HCT116 (cell line): Measurements from ENCODE around the gene SYNJ2. TPM values are rescaled to one million over a fixed set of nuclear protein-coding genes. Genes with fewer than 3 reads are reported as not detected.

Source experiments
- ATAC-seq: fragments of 200-7000 bp; cut with Tn5 transposase; 2 replicates; pipeline ENCODE4 v1.9.1; 2020; ENCODE audit warnings: mild to moderate bottlenecking, moderate library complexity
- BruUV-seq: library from RNA; stranded (reverse); fragments of 400-500 nt; replicated peaks from 2 replicates; lab custom pipeline; 2021; lab: Mats Ljungman, UMichigan
- CTCF ChIA-PET: fragments of 300-600 bp; sonication (Branson Sonifier 250); formaldehyde crosslinking; loops from one replicate; lab custom pipeline; 2021; ENCODE audit warnings: antibody characterized with exemption; lab: Charles Lee
- POLR2A ChIA-PET: fragments of 300-600, 350-600 bp; sonication (Branson Sonifier 250); formaldehyde crosslinking; loops from one replicate; lab custom pipeline; 2021; ENCODE audit warnings: antibody characterized with exemption; lab: Charles Lee
- RAD21 ChIA-PET, 2 experiments: fragments of 300-600 bp; sonication (Branson Sonifier 250); formaldehyde crosslinking; loops; one replicate each; lab custom pipeline; 2023; ENCODE audit warnings: low total read pairs in 2 of 2; ENCODE audit not compliant: uncharacterized antibody in 2 of 2, unreplicated experiment in 2 of 2, low non-redundant PET in 1 of 2; lab: Charles Lee
- DNase-seq: peaks from one replicate; pipeline ENCODE4 v3.0.0-alpha.2; 2010; ENCODE audit warnings: low read depth, low spot score
- H2AFZ ChIP-seq: fragments of 200-600 bp; shearing (Covaris generic), sonication (generic); 2 replicates; pipeline ENCODE4 v1.6.1; 2017; ENCODE audit warnings: low read depth, mixed run types, mixed read lengths, antibody characterized with exemption, low read length; ENCODE audit not compliant: poor library complexity, severe bottlenecking
- H3K27ac ChIP-seq: 2 replicates; pipeline ENCODE4 v1.5.1; 2012; ENCODE audit warnings: low read depth, low read length
- H3K27me3 ChIP-seq: fragments of 200-600 bp; sonication (generic); 2 replicates; pipeline ENCODE4 v1.6.1; 2016; ENCODE audit warnings: mixed run types, low read length, mixed read lengths; ENCODE audit not compliant: insufficient read depth
- H3K36me3 ChIP-seq, 2 experiments: fragments of 200-500 bp in 1 of 2; fragments of 200-600 bp in 1 of 2; sonication (Bioruptor generic) in 1 of 2; sonication (generic) in 1 of 2; 2 replicates each; pipeline versions ENCODE4 v1.5.1 to v1.6.1; 2014 to 2016; ENCODE audit warnings: low read length in 2 of 2, inconsistent platforms in 1 of 2, mixed read lengths in 1 of 2, mixed run types in 1 of 2; ENCODE audit not compliant: insufficient read depth in 2 of 2, control insufficient read depth in 1 of 2
- H3K4me1 ChIP-seq, 2 experiments: fragments of 200-600 bp in 1 of 2; sonication (generic) in 1 of 2; 2 replicates each; pipeline versions ENCODE4 v1.5.1 to v1.6.1; 2012 to 2017; ENCODE audit warnings: low read length in 2 of 2, inconsistent platforms in 1 of 2, mild to moderate bottlenecking in 1 of 2, mixed read lengths in 1 of 2, mixed run types in 1 of 2, moderate library complexity in 1 of 2; ENCODE audit not compliant: insufficient read depth in 2 of 2, control insufficient read depth in 1 of 2
- H3K4me2 ChIP-seq: fragments of 200-600 bp; sonication (generic); 2 replicates; pipeline ENCODE4 v1.6.1; 2017; ENCODE audit warnings: mixed run types, low read length, mixed read lengths
- H3K4me3 ChIP-seq, 2 experiments: fragments of 200-600 bp in 1 of 2; sonication (generic) in 1 of 2; replicated peaks in 1 of 2; 2 replicates each; pipeline ENCODE4 v1.5.1; 2011 to 2016; ENCODE audit warnings: low read length in 2 of 2, control low read depth in 1 of 2, low read depth in 1 of 2, mild to moderate bottlenecking in 1 of 2, mixed read lengths in 1 of 2, mixed run types in 1 of 2
- H3K79me2 ChIP-seq: fragments of 200-600 bp; sonication (generic); 2 replicates; pipeline ENCODE4 v1.6.1; 2017; ENCODE audit warnings: mild to moderate bottlenecking, mixed run types, low read length, moderate library complexity, mixed read lengths; ENCODE audit not compliant: insufficient read depth
- H3K9ac ChIP-seq: fragments of 200-600 bp; sonication (generic); 2 replicates; pipeline ENCODE4 v1.6.1; 2016; ENCODE audit warnings: low read length, mixed read lengths
- H3K9me2 ChIP-seq: fragments of 200-600 bp; sonication (generic), shearing (Covaris generic); 2 replicates; pipeline ENCODE4 v1.6.1; 2017; ENCODE audit warnings: mixed run types, mild to moderate bottlenecking, moderate library complexity; ENCODE audit not compliant: insufficient read depth
- H3K9me3 ChIP-seq, 2 experiments: fragments of 200-500 bp in 1 of 2; fragments of 200-600 bp in 1 of 2; sonication (Bioruptor generic) in 1 of 2; sonication (generic) in 1 of 2; 2 replicates each; pipeline ENCODE4 v1.6.1; 2014 to 2017; ENCODE audit warnings: low read length in 2 of 2, mixed read lengths in 2 of 2, inconsistent platforms in 1 of 2, low read depth in 1 of 2, mild to moderate bottlenecking in 1 of 2, mixed run types in 1 of 2, moderate library complexity in 1 of 2; ENCODE audit not compliant: control insufficient read depth in 1 of 2, insufficient read depth in 1 of 2
- H4K20me1 ChIP-seq: fragments of 200-600 bp; sonication (generic), shearing (Covaris generic); 2 replicates; pipeline ENCODE4 v1.6.1; 2017; ENCODE audit warnings: mixed run types, mild to moderate bottlenecking, moderate library complexity; ENCODE audit not compliant: insufficient read depth
- CBX3 ChIP-seq: IDR thresholded peaks from 2 replicates; pipeline ENCODE4 v1.6.1; 2012; ENCODE audit warnings: low read depth
- EGR1 ChIP-seq: IDR thresholded peaks from 2 replicates; pipeline ENCODE4 v1.6.1; 2012; ENCODE audit warnings: low read depth
- EZH2 ChIP-seq: fragments of 200-600 bp; sonication (generic); IDR thresholded peaks from 2 replicates; pipeline ENCODE4 v1.6.1; 2017; ENCODE audit warnings: antibody characterized with exemption, mixed run types
- EZH2phosphoT487 ChIP-seq: fragments of 200-600 bp; IDR thresholded peaks from 2 replicates; pipeline ENCODE4 v1.6.1; 2018; ENCODE audit warnings: antibody characterized with exemption, borderline replicate concordance
- MAX ChIP-seq: IDR thresholded peaks from 2 replicates; pipeline ENCODE4 v1.6.1; 2012
- POLR2A ChIP-seq: IDR thresholded peaks from 2 replicates; pipeline ENCODE4 v1.7.0; 2011; ENCODE audit warnings: borderline replicate concordance; ENCODE audit not compliant: insufficient read depth, insufficient read length; ENCODE audit errors: extremely low read depth
- SIN3A ChIP-seq: IDR thresholded peaks from 2 replicates; pipeline ENCODE4 v1.6.1; 2012; ENCODE audit warnings: low read depth
- TCF7L2 ChIP-seq: IDR thresholded peaks from 2 replicates; pipeline ENCODE4 v1.7.0; 2011; ENCODE audit warnings: borderline replicate concordance, inconsistent platforms; ENCODE audit not compliant: insufficient read depth, insufficient read length; ENCODE audit errors: extremely low read depth
- ZFX ChIP-seq: fragments of 450-650 bp; IDR thresholded peaks from 2 replicates; pipeline ENCODE4 v1.6.1; 2017
- intact Hi-C: fragments of 100-400 bp; cut with micrococcal nuclease; formaldehyde crosslinking; loops from 2 replicates; pipeline ENCODE4 v1.10.0; 2022
- total RNA-seq: library from RNA; stranded (reverse); gene quantifications from one replicate; pipeline ENCODE4 v1.2.1, GENCODE V29; 2021; ENCODE audit not compliant: unreplicated experiment

SYNJ2 gene
- total RNA-seq, 1 experiment from 2014 or later, result 23.9 TPM

GRCh38 chr6:157981132-157981394 lies 600 bp upstream of the SYNJ2 start:
- ChIA-PET POLR2A (no interaction called here), CTCF (no interaction called here), RAD21 (no interaction called here)
- Histone ChIP-seq H3K9me2 (no peaks in the 10 kb centered on the region), H3K79me2 (peaks cover 41% of the 10 kb centered on the region), H4K20me1 (no peaks in the 10 kb centered on the region), H2AFZ (no peak overlapping the region), H3K4me2 (peak overlapping the region; percentile 76), H3K4me1 (peaks cover 10 to 42% of the 10 kb centered on the region in 2 experiments; a peak in 3 of 4 replicates), H3K9me3 (no peaks in the 10 kb centered on the region), H3K27ac (peak overlapping the region; percentile 55; the same call in 1 of the 2 replicates), H3K36me3 (no peaks in the 10 kb centered on the region), H3K9ac (peak overlapping the region; percentile 89), H3K27me3 (no peaks in the 10 kb centered on the region), H3K4me3 (peak overlapping the region; percentile 63 to 76)
- ATAC-seq (no peak), DNase-seq (no peak)
- intact Hi-C loops, result loop anchor here (1.0 to 5.0 kb wide), 2 partner anchors 91 to 219 kb away; no protein-coding TSS in a partner anchor
- TF ChIP-seq SIN3A (no peak), TCF7L2 (no peak), EZH2phosphoT487 (no peak), MAX (no peak), CBX3 (no peak), EGR1 (no peak), POLR2A (no peak)
- BruUV-seq, result TSS peak; percentile 36

GRCh38 chr6:157982102-157982562 lies 469 bp downstream of the SYNJ2 start:
- ATAC-seq, result peak; percentile 32
- ChIA-PET POLR2A (no interaction called here), CTCF (interaction anchor here (1.0 to 1.1 kb wide), 2 partner anchors 44 to 79 kb away, joined by 4 read pairs; no protein-coding TSS in a partner anchor), RAD21 (no interaction called here)
- Histone ChIP-seq H3K9ac (peak overlapping the region; percentile 89), H3K79me2 (peaks cover 51% of the 10 kb centered on the region), H3K27ac (peak overlapping the region; percentile 55; the same call in 1 of the 2 replicates), H3K4me3 (peak overlapping the region; percentile 63 to 76), H3K4me1 (peaks cover 15 to 47% of the 10 kb centered on the region in 2 experiments; a peak in 3 of 4 replicates), H3K4me2 (peak overlapping the region; percentile 76), H3K27me3 (no peaks in the 10 kb centered on the region), H4K20me1 (no peaks in the 10 kb centered on the region), H3K36me3 (no peaks in the 10 kb centered on the region), H2AFZ (no peak overlapping the region), H3K9me2 (no peaks in the 10 kb centered on the region), H3K9me3 (no peaks in the 10 kb centered on the region)
- TF ChIP-seq EZH2, result no peak
- TF ChIP-seq TCF7L2, result no peak
- 0 out of 2 replicates have a peak, but pooled peaks have one; percentile 24 for TF ChIP-seq ZFX
- no peak for TF ChIP-seq MAX
- TF ChIP-seq POLR2A, result no peak
- DNase-seq, result no peak
- intact Hi-C loops, result loop anchor here (5.0 kb wide), 1 partner anchor 220 kb away; no protein-coding TSS in a partner anchor
- BruUV-seq, result no TSS peak
